GM19438 (cell line): ENCODE results near the gene EFNB2.
A peak's percentile ranks its signal among the peaks of the same experiment; 100 is the strongest.

ENCODE experiments used
- ATAC-seq: cut with Tn5 transposase; IDR thresholded peaks from one replicate; pipeline ENCODE4 v1.9.1; 2021; ENCODE audit warnings: low read depth; ENCODE audit not compliant: unreplicated experiment

The EFNB2 gene

GRCh38 chr13:106503730-106504453 is 31.6 kb downstream of the EFNB2 start:
- no peak for ATAC-seq

- ATAC-seq: no peak
These were observed 32.2 kb downstream of the EFNB2 start for GRCh38 chr13:106503272-106503671.

GRCh38 chr13:106500445-106500844 is 35.0 kb downstream of the EFNB2 start:
- no peak for ATAC-seq

GRCh38 chr13:106499896-106500295 is 35.6 kb downstream of the EFNB2 start:
- peak; percentile 48 for ATAC-seq

GRCh38 chr13:106499113-106499512 is 36.3 kb downstream of the EFNB2 start:
- no peak for ATAC-seq

GRCh38 chr13:106498571-106498970 is 36.9 kb downstream of the EFNB2 start:
- no peak for ATAC-seq

GRCh38 chr13:106498158-106498557 is 37.3 kb downstream of the EFNB2 start:
- ATAC-seq: no peak

- no peak for ATAC-seq
These were observed 38.4 kb downstream of the EFNB2 start for GRCh38 chr13:106497079-106497478.

- ATAC-seq: no peak
These were observed 39.1 kb downstream of the EFNB2 start for GRCh38 chr13:106496072-106496997.

GRCh38 chr13:106494936-106495335 is 40.5 kb downstream of the EFNB2 start:
- no peak for ATAC-seq

GRCh38 chr13:106494506-106494905 is 41.0 kb downstream of the EFNB2 start:
- ATAC-seq: no peak

- ATAC-seq: peak; percentile 92
These were observed 41.8 kb downstream of the EFNB2 start for GRCh38 chr13:106493533-106494220.

GRCh38 chr13:106492588-106493475 is 42.6 kb downstream of the EFNB2 start:
- no peak for ATAC-seq

GRCh38 chr13:106491928-106492587 is 43.4 kb downstream of the EFNB2 start:
- no peak for ATAC-seq

GRCh38 chr13:106491463-106491862 is 44.0 kb downstream of the EFNB2 start:
- no peak for ATAC-seq

- ATAC-seq: no peak
These were observed 44.7 kb downstream of the EFNB2 start for GRCh38 chr13:106490569-106491321.

GRCh38 chr13:106489849-106490568 is 45.5 kb downstream of the EFNB2 start:
- ATAC-seq: no peak

- ATAC-seq: no peak
These were observed 46.8 kb downstream of the EFNB2 start for GRCh38 chr13:106488686-106489085.
